Measurements from ENCODE around the gene MACROH2A1.

MACROH2A1 gene

GRCh38 chr5:135359374-135360165 lies 39.5 kb downstream of the MACROH2A1 start:
- no peak for TF ChIP-seq CTCF (IDR thresholded peaks at IDR 0.05; ENCODE audit: low read depth, low read length)
- DNase-seq, result no peak
- H3K36me3 ChIP-seq, result peaks cover 48% of the 10 kb centered on the region

GRCh38 chr5:135357685-135358084 lies 41.3 kb downstream of the MACROH2A1 start:
- no peaks in the 10 kb centered on the region for H3K27me3 ChIP-seq
- H3K4me3 ChIP-seq (ENCODE audit: low read depth, low read length), result no peak overlapping the region
- DNase-seq, result no peak
- H3K4me1 ChIP-seq, result peaks cover 18% of the 10 kb centered on the region
- H3K36me3 ChIP-seq, result peaks cover 51% of the 10 kb centered on the region
- H3K9me3 ChIP-seq, result no peaks in the 10 kb centered on the region
- TF ChIP-seq CTCF (IDR thresholded peaks at IDR 0.05; ENCODE audit: low read depth, low read length), result no peak

More at GRCh38 chr5:135359374-135360165, 39.5 kb downstream of the MACROH2A1 start:
- H3K4me1 ChIP-seq, result peaks cover 18% of the 10 kb centered on the region
- H3K9me3 ChIP-seq, result no peaks in the 10 kb centered on the region
- H3K4me3 ChIP-seq (ENCODE audit: low read depth, low read length), result no peak overlapping the region
- no peaks in the 10 kb centered on the region for H3K27me3 ChIP-seq

DNA sequence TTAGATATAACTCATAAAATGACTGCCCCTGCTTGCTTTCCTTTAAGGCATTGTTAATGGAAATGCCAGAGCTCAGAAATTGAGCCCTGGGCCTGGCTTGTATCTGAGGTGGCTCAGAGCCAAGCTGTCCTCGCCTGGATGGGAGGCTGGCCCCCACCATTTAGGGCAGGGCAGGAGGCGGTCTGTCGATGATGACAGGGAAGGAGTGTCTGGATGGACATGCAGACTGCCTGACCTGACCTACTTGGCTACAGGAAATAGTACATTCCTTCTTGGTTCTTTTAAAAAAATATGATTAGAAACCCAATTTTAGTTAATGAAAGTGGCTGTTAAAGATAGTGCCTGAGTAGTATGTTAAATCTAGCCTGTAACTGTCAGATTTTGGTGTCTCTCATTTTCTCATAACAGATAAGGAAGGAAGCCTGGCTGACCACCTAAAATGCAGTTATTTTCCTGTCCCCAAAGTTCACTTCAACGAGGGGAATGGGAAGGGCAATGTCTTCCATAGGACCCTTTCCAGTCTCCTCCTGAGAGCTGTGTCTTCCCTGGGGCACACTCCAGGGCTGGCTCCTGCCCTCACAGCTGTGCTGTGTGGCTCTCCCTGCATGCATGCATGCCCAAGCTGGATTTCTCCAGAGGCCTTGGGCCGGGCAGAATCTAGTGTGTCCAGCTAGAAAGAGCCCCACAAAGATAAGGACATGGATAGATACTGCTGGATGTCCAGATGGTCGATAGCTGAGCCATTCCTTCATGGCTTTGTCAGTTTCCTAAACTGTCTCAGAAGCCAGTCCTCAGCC lies 42.3 kb downstream of the MACROH2A1 start:
- Histone ChIP-seq H3K9me3 (no peaks in the 10 kb centered on the region), H3K4me3 (ENCODE audit: low read depth, low read length) (no peak overlapping the region), H3K4me1 (peaks cover 18% of the 10 kb centered on the region), H3K36me3 (peaks cover 52% of the 10 kb centered on the region), H3K27me3 (no peaks in the 10 kb centered on the region)
- peak; percentile 88 for DNase-seq
- no peak for TF ChIP-seq CTCF (IDR thresholded peaks at IDR 0.05; ENCODE audit: low read depth, low read length)

DNA sequence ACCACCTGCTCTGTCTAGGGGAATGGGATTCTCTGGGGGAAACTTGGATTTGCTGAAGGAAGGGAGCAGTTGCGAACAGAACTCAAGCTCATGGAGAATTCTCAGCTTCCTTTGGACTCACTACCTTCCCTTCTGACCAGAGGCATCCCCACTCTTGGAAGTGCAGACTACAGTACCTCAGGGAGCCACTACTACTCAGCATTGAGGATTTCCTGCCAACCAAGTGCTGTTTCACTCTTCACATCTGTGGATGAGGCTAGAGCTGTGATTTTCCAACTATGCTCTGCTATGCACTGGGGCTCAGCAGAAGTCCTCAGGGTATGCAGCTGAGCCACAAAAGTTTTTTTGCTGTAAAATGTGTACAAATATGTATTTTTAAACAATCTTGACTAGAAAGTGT lies 43.9 kb downstream of the MACROH2A1 start:
- Histone ChIP-seq H3K27me3 (no peaks in the 10 kb centered on the region), H3K4me1 (peaks cover 18% of the 10 kb centered on the region), H3K9me3 (no peaks in the 10 kb centered on the region), H3K4me3 (ENCODE audit: low read depth, low read length) (no peak overlapping the region), H3K36me3 (peaks cover 50% of the 10 kb centered on the region)
- TF ChIP-seq CTCF (IDR thresholded peaks at IDR 0.05; ENCODE audit: low read depth, low read length), result no peak
- no peak for DNase-seq

DNA sequence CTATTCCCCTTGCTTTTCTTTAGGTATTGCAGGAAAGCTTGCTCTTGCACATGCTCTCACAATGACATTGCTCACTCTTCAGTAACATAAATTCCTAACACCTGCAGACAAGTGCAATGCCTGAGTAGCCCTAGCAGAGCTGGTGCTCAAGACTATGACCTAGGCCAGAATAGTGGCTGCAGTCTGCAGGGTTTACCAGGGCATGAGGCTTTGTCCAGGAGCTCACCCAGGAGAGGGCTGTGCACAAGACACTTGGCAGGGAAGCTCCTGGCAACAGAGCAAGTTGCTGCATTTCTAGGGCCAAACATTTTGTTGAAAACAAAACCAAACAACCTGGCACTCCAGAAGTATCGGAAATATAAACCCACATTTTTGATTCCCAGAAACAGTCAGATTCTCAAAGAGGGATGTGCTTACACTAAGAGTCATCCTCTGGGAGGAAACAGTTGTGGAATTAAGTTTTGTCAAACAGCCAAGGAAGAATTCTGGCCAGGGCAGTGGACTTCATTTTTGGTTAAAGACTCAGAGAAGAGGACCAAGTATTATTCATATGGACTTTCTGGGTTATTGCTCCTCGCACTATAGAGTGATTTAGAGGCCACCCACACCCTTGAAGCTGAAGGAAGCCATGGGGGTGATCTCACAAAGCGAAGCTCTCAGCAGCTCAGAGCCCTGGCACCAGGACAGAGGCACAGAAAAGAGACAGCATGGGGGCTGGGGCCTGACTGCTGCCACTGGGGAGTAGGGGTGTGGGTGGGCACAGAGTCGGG lies 44.9 kb downstream of the MACROH2A1 start:
- Histone ChIP-seq H3K36me3 (peaks cover 54% of the 10 kb centered on the region), H3K4me3 (ENCODE audit: low read depth, low read length) (no peak overlapping the region)

More for the DNA sequence above, 44.9 kb downstream of the MACROH2A1 start:
- DNase-seq, result no peak
- Histone ChIP-seq H3K4me1 (peaks cover 18% of the 10 kb centered on the region), H3K27me3 (no peaks in the 10 kb centered on the region), H3K9me3 (no peaks in the 10 kb centered on the region)
- no peak for TF ChIP-seq CTCF (IDR thresholded peaks at IDR 0.05; ENCODE audit: low read depth, low read length)

Data from BE2C (cell line).